NCI-H748 (cell line): ENCODE measurements around the gene BBOF1.
A peak's percentile ranks its signal among the peaks of the same experiment; 100 is the strongest.

Source experiments
- DNase-seq: peaks from one replicate; lab custom pipeline; 2025; ENCODE audit not compliant: unreplicated experiment; lab: John Stamatoyannopoulos, UW

BBOF1 gene

DNA sequence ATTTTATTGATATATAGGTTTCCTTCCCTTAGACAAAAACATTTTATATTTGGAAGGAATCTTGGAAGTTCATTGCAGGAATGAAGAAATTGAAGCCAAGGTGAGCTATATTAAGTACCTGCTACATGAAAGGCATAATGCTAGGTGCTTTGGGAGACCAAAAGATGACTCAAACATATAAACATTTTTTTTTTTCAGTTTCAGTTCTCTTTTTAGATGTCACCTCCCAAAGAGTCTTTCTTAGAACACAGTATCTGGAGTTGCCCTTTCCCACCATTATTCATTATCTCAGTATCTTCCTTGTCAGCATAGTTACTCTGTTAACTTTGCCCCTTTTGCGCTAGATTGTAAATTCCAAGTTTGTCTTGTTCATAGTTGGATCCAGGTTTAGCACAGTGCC lies 66.7 kb downstream of the BBOF1 start:
- no peak for DNase-seq

DNA sequence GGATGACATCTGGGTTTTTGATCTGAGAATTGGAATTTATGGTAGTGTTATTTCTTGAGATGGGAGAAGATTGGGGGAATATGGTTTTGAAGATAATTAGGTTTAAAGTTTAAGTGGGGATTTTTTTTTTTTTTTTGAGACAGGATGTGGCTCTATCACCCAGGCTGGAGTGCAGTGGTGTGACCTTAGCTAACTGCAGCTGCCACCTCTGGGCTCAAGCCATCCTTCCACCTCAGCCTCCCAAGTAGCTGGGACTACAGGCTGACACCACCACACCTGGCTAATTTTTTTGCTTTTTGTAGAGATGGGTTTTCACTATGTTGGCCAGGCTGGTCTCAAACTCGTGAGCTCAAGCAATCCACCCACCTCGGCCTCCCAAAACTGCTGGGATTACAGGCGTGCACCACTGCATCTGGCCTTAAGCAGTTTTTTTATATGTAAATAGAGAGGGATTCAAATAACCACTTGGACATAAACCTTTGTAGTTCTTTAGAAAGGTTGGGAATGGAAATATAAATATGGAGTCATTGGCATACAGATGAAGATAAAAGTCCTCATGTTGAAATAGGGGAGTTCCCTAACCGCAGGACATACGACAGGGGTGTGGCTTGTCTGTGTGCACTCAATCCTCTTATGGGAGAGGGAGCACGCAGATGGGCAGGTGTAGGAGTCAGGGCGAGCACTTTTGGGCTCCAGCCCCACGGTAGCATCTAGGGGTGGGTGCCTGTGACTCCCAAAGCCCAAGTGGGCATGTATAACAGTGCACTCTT lies 70.3 kb downstream of the BBOF1 start:
- DNase-seq, result no peak

DNA sequence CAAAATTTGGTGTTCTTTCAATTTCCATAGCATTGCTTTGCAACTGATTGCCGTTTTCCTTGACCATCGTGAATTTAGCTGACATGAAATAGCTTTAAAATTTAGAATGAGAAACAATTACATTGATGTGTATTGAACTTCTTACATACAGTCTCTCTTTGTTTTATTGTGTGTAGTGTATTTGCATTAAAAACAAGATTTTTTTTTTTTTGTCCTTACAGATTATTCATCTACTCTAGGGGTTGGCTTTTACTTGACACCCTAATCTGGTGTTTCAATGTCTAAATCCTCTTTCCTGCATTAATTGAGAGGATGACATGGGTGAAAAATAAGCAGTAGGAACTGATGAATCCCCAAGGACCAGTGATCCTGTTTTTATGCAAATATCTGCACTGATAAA lies 86.2 kb downstream of the BBOF1 start:
- no peak for DNase-seq

DNA sequence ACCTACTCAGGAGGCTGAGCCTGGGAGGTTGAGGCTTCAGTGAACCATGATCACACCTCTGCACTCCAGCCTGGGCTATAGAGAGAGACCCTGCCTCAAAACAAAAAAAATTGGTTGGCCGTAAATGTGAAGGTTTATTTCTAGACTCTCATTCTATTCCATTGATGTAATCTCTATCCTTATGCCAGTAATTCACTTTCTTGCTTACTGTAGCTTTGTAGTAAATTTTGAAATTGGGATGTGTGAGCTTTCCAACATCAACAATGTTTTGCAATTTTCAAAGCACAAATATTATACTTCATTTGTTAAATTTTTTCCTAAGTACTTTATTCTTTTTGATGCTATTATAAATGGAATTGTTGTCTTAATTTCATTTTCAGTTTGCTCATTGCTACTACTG lies 90.2 kb downstream of the BBOF1 start:
- no peak for DNase-seq

DNA sequence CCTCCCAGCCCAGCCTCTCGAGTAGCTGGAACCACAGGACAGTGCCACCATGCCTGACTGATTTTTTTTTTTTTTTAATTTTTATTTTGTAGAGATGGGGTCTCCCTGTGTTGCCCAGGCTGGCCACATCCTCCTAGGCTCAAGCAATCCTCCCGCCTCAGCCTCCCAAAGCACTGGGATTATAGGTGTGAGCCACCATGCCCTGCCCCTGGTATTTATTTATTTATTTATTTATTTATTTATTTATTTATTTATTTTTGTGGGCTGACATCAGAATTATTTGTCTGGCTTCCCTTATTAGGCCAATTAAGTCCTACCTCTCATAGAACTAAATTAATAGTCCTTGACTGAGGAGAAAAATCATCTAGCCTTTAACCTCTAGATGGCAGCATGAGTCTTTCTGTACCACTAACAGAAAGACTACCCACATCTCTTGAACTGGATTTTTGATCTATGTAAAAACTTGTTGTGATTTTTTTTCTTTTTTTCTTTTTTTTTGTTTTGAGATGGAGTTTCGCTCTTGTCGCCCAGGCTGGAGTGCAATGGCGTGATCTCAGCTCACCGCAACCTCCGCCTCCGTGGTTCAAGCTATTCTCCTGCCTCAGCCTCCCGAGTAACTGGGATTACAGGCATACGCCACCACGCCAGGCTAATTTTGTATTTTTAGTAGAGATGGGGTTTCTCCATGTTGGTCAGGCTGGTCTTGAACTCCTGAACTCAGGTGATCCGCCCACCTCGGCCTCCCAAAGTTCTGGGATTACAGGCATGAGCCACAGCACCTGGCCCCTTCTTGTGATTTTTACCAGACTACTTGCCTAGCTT lies 92.5 kb downstream of the BBOF1 start:
- DNase-seq, result peak; percentile 53
